HG03571 (cell line): ENCODE measurements around the gene PRRC1.
"Not testable (repeated sequence)": the region's sequence is repeated elsewhere in the genome, so short reads cannot be mapped to it uniquely, and the experiment has no call there.

ENCODE experiments used
- ATAC-seq: cut with Tn5 transposase; IDR thresholded peaks from one replicate; pipeline ENCODE4 v1.9.1; 2021; ENCODE audit not compliant: unreplicated experiment

The PRRC1 gene

GRCh38 chr5:127540553-127540952 lies 23.1 kb downstream of the PRRC1 start:
- ATAC-seq, result not testable (repeated sequence)

DNA sequence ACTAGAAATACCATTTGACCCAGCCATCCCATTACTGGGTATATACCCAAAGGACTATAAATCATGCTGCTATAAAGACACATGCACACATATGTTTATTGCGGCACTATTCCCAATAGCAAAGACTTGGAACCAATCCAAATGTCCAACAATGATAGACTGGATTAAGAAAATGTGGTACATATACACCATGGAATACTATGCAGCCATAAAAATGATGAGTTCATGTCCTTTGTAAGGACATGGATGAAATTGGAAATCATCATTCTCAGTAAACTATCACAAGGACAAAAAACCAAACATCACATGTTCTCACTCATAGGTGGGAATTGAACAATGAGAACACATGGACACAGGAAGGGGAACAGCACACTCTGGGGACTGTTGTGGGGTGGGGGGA lies 27.8 kb downstream of the PRRC1 start:
- ATAC-seq, result not testable (repeated sequence)

- no peak for ATAC-seq
Measured at GRCh38 chr5:127549551-127549950, 32.1 kb downstream of the PRRC1 start.

GRCh38 chr5:127550652-127551409 lies 33.4 kb downstream of the PRRC1 start:
- ATAC-seq, result no peak

DNA sequence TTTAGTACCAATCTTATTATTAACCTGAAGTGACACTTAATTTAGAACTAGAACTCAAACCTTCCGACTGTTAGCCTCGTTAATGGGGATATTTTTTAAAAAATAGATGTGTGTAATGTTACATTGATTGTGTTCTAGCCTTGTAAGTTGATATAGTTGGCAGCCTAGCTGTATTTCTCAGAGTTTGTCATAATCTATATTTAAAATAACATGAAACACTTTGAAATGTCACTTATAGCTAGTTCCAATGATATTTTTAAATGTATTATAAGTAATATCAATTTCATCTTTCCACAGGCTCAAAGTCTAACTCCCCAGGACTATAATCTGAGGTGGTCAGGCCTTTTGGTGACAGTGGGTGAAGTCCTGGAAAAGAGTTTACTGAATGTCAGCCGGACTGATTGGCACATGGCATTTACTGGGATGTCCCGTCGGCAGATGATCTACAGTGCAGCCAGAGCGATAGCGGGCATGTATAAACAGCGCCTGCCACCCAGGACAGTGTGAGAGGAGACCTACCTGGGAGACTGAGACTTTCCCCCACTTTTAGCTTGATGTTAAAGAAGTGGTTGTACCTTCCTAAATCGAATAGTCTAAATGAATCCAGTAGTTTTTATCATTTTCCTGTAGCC lies 34.1 kb downstream of the PRRC1 start:
- no peak for ATAC-seq

DNA sequence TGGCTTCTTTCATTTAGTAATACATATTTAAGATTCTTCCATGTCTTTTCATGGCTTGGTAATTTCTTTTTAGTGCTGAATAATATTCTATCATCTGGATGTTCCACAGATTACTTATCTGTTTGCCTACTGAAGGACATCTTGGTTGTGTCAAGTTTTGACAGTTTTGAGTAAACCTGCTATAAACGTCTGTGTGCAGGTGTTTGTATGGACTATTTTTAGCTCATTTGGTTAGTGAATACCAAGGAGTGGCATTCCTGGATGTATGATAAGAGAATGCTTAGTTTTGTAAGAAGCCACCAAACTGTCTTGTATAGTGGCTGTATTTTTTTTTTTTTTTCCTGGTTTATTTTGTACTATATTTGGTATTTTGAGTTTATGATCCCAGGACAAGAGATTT lies 38.4 kb downstream of the PRRC1 start:
- no peak for ATAC-seq

GRCh38 chr5:127556609-127557334 lies 39.3 kb downstream of the PRRC1 start:
- no peak for ATAC-seq

DNA sequence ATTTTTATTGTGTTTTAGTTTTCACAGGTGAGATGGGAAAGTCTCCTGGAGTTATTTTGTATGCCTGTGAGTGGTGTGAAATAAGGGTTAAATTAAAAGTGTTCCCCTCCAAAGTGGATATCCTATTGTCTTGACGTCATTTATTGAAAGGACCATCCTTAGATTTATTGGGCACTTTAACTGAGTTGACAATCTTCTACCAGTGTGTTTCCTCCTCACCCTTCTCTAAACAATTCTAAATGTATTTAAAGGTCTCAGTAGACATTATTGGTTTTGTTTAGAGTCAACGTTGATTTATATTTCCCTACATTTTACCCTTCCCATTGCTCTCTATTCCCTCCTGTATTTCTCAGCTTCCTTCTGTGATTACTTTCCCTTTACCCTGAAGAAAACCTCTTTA lies 40.8 kb downstream of the PRRC1 start:
- ATAC-seq, result no peak

- ATAC-seq, result no peak
Measured at GRCh38 chr5:127561254-127561653, 43.8 kb downstream of the PRRC1 start.

- ATAC-seq, result no peak
Measured at GRCh38 chr5:127562252-127562651, 44.8 kb downstream of the PRRC1 start.

GRCh38 chr5:127563136-127563535 lies 45.7 kb downstream of the PRRC1 start:
- ATAC-seq, result no peak

DNA sequence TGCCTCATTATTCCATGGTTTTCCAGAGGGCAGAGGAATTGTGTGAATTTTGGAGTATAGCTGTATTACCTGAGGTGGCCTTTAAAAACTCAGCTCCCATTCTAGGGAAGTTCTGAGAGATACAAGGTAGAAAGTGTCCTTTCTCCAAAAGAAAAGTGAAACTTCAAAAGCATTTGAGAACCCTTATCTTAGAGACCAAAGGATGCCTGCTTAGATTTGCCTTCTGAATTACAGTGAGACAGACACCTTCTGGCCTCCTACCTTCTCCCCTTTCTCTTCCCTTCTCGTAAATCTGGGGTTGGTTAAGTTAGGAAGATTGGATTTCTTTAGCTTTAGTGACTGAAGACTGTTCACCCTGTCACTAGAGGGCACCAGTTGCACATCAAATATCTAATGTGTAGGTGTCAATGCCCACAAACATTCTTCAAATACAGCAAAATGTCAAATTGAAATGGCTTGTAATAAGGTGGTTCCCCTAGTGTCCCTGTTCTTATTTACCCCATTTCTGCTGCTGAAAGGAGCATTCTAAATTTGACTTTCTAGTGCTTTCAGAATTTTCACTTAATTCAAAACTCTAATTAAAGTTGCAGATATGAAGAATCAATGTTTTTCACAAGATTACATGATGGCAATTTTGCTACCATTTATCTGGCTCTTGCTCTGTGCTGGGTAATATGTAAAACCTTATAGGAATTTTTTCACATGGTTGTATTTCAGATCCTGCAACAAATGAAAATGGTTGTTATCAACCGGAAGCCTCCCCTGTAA lies 46.7 kb downstream of the PRRC1 start:
- ATAC-seq, result peak; percentile 30

- no peak for ATAC-seq
Measured at GRCh38 chr5:127565586-127566270, 48.3 kb downstream of the PRRC1 start.

DNA sequence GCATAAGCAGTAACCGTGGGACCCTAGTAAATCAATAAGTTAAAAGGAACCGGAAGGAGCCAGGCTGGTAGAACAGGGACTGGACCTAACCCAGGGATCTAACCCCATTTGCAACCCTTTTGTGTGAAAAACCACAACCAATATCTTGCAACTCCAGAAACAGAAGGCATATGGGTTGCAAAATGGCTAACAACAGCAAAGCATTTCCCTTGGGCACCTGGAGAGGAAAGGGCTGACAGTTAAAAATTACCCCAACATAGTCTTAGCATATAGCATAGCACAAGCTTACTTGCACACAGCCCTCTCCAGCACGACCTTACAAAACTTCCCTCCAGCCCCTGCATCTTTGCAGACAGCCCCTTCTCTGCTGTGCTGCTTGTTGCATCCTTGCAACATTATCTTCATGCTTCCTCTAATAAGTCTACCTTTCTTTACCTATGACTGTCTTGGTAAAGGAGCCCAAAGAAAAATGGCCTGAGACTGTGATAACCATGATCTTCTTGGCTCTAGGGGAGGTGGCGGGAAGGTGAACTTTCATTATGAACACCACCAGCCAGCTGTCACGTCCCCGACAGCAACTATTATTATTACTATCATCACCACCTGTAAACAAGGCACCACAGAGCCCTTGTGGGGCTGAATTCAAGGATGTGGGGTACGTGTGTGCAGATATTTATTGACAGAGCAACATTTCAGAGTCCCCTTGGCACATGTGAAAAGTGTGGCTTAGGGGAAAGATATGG lies 49.8 kb downstream of the PRRC1 start:
- peak; percentile 71 for ATAC-seq

- ATAC-seq, result no peak
Measured at GRCh38 chr5:127568166-127568565, 50.7 kb downstream of the PRRC1 start.

- not testable (repeated sequence) for ATAC-seq
Measured at GRCh38 chr5:127569471-127569870, 52.0 kb downstream of the PRRC1 start.

GRCh38 chr5:127571314-127572131 lies 54.1 kb downstream of the PRRC1 start:
- ATAC-seq, result peak; percentile 63

- ATAC-seq, result no peak
Measured at GRCh38 chr5:127572930-127573329, 55.5 kb downstream of the PRRC1 start.
